IPS-20b (cell line): ENCODE data around the gene RMDN3.
A peak's percentile ranks its signal among the peaks of the same experiment; 100 is the strongest.

Source experiments
- H3K27ac ChIP-seq: one replicate; pipeline ENCODE4 v1.5.1; 2013; ENCODE audit warnings: low read length
- H3K27me3 ChIP-seq: 2 replicates; pipeline ENCODE4 v1.6.1; 2013; ENCODE audit warnings: mild to moderate bottlenecking, low read length, inconsistent platforms; ENCODE audit not compliant: insufficient read depth
- H3K36me3 ChIP-seq: 2 replicates; pipeline ENCODE4 v1.6.1; 2013; ENCODE audit warnings: low read depth, mild to moderate bottlenecking, inconsistent platforms, low read length, moderate library complexity; ENCODE audit not compliant: insufficient read depth
- H3K4me1 ChIP-seq: 2 replicates; pipeline ENCODE4 v1.6.1; 2013; ENCODE audit warnings: mild to moderate bottlenecking, control low read depth, inconsistent platforms, low read length, moderate library complexity; ENCODE audit not compliant: insufficient read depth
- H3K4me3 ChIP-seq: 2 replicates; pipeline ENCODE4 v1.5.1; 2013; ENCODE audit warnings: mild to moderate bottlenecking, low read length, inconsistent platforms
- H3K9ac ChIP-seq: 2 replicates; pipeline ENCODE4 v1.6.1; 2013; ENCODE audit warnings: low read depth, mild to moderate bottlenecking, inconsistent platforms, low read length, moderate library complexity
- H3K9me3 ChIP-seq: 2 replicates; pipeline ENCODE4 v1.6.1; 2013; ENCODE audit warnings: mild to moderate bottlenecking, low read depth, low read length, inconsistent platforms; ENCODE audit not compliant: insufficient read depth

Gene RMDN3

GRCh38 chr15:40706121-40706520 is 48.9 kb downstream of the RMDN3 start:
- no peaks in the 10 kb centered on the region for H3K9me3 ChIP-seq
- H3K27ac ChIP-seq, result no peak overlapping the region
- peaks cover 83% of the 10 kb centered on the region for H3K36me3 ChIP-seq
- no peak overlapping the region for H3K9ac ChIP-seq
- H3K27me3 ChIP-seq, result no peaks in the 10 kb centered on the region
- no peaks in the 10 kb centered on the region for H3K4me1 ChIP-seq
- no peak overlapping the region for H3K4me3 ChIP-seq

GRCh38 chr15:40702077-40702476 is 53.0 kb downstream of the RMDN3 start:
- H3K27ac ChIP-seq, result no peak overlapping the region
- H3K36me3 ChIP-seq, result peaks cover 76% of the 10 kb centered on the region
- no peaks in the 10 kb centered on the region for H3K4me1 ChIP-seq
- H3K9ac ChIP-seq, result no peak overlapping the region
- no peak overlapping the region for H3K4me3 ChIP-seq
- H3K27me3 ChIP-seq, result no peaks in the 10 kb centered on the region
- no peaks in the 10 kb centered on the region for H3K9me3 ChIP-seq

- Histone ChIP-seq H3K4me3 (no peak overlapping the region), H3K9me3 (no peaks in the 10 kb centered on the region), H3K9ac (no peak overlapping the region), H3K27me3 (no peaks in the 10 kb centered on the region), H3K27ac (no peak overlapping the region), H3K4me1 (no peaks in the 10 kb centered on the region), H3K36me3 (peaks cover 46% of the 10 kb centered on the region)
Observed at GRCh38 chr15:40697916-40698315, 57.1 kb downstream of the RMDN3 start.

- peaks cover 29% of the 10 kb centered on the region for H3K36me3 ChIP-seq
- H3K27me3 ChIP-seq, result no peaks in the 10 kb centered on the region
- no peak overlapping the region for H3K27ac ChIP-seq
- H3K9me3 ChIP-seq, result no peaks in the 10 kb centered on the region
- H3K9ac ChIP-seq, result peak overlapping the region; percentile 99; the same call in 1 of the 2 replicates
- peak overlapping the region; percentile 98 for H3K4me3 ChIP-seq
- H3K4me1 ChIP-seq, result no peaks in the 10 kb centered on the region
Observed at GRCh38 chr15:40696228-40696627, 58.8 kb downstream of the RMDN3 start.

- H3K9ac ChIP-seq, result peak overlapping the region; percentile 99; the same call in 1 of the 2 replicates
- no peaks in the 10 kb centered on the region for H3K27me3 ChIP-seq
- H3K36me3 ChIP-seq, result peaks cover 22% of the 10 kb centered on the region
- no peaks in the 10 kb centered on the region for H3K4me1 ChIP-seq
- H3K4me3 ChIP-seq, result peak overlapping the region; percentile 98
- H3K9me3 ChIP-seq, result no peaks in the 10 kb centered on the region
- H3K27ac ChIP-seq, result no peak overlapping the region
Observed at GRCh38 chr15:40695469-40695890, 59.6 kb downstream of the RMDN3 start.

- Histone ChIP-seq H3K9ac (peak within 1 kb of the TSS; percentile 99), H3K9me3 (no peaks in the 10 kb centered on the region), H3K27me3 (no peaks in the 10 kb centered on the region), H3K36me3 (peaks cover 16% of the 10 kb centered on the region), H3K4me1 (no peaks in the 10 kb centered on the region), H3K27ac (peak within 1 kb of the TSS; percentile 81), H3K4me3 (peak within 1 kb of the TSS; percentile 98)
Observed at GRCh38 chr15:40694688-40695468, 60.2 kb downstream of the RMDN3 start, which contains the start of gene RAD51. TSS of gene RAD51 (plus strand) at chr15:40695174. CDS start at chr15:40698759, 3,585 bp downstream.

GRCh38 chr15:40693904-40694687 is 61.0 kb downstream of the RMDN3 start:
- no peak overlapping the region for H3K27ac ChIP-seq

GRCh38 chr15:40691737-40692136 is 63.3 kb downstream of the RMDN3 start:
- H3K27me3 ChIP-seq, result no peaks in the 10 kb centered on the region
- no peak overlapping the region for H3K9ac ChIP-seq
- no peak overlapping the region for H3K4me3 ChIP-seq
- H3K27ac ChIP-seq, result no peak overlapping the region
- no peaks in the 10 kb centered on the region for H3K9me3 ChIP-seq
- H3K4me1 ChIP-seq, result no peaks in the 10 kb centered on the region; the same call in none of the 2 replicates
- no peaks in the 10 kb centered on the region for H3K36me3 ChIP-seq

More at GRCh38 chr15:40693904-40694687, 61.0 kb downstream of the RMDN3 start:
- no peaks in the 10 kb centered on the region for H3K27me3 ChIP-seq
- H3K9me3 ChIP-seq, result no peaks in the 10 kb centered on the region
- peak overlapping the region; percentile 98 for H3K4me3 ChIP-seq
- peaks cover 8% of the 10 kb centered on the region; the same call in 1 of the 2 replicates for H3K36me3 ChIP-seq
- no peaks in the 10 kb centered on the region; the same call in 1 of the 2 replicates for H3K4me1 ChIP-seq
- peak overlapping the region; percentile 99 for H3K9ac ChIP-seq

GRCh38 chr15:40688932-40689799 is 65.9 kb downstream of the RMDN3 start:
- no peak overlapping the region for H3K27ac ChIP-seq
- no peak overlapping the region for H3K9ac ChIP-seq
- H3K27me3 ChIP-seq, result no peaks in the 10 kb centered on the region
- H3K4me1 ChIP-seq, result no peaks in the 10 kb centered on the region; the same call in none of the 2 replicates
- peaks cover 4% of the 10 kb centered on the region; the same call in 1 of the 2 replicates for H3K9me3 ChIP-seq
- no peaks in the 10 kb centered on the region for H3K36me3 ChIP-seq
- H3K4me3 ChIP-seq, result no peak overlapping the region
